Right atrium auricular region (tissue), 2 donors: ENCODE measurements around the gene RFC4. TPM values are rescaled to one million over a fixed set of nuclear protein-coding genes. Genes with fewer than 3 reads are reported as not detected.
A peak's percentile ranks its signal among the peaks of the same experiment; 100 is the strongest.

Experiments used
- DNase-seq: peaks from one replicate; pipeline ENCODE4 v3.0.0-alpha.2; 2019; ENCODE audit warnings: low spot score
- H3K27ac ChIP-seq, 2 donors: fragments of 200-600 bp; sonication (generic); 1 replicate in 1 of 2; 2 replicates in 1 of 2; pipeline ENCODE4 v1.5.1; 2016 to 2019
- H3K27me3 ChIP-seq, 2 donors: fragments of 200-600 bp; sonication (generic); one replicate each; pipeline versions ENCODE4 v1.5.1 to v1.6.0; 2017 to 2019
- H3K36me3 ChIP-seq: fragments of 200-600 bp; sonication (generic); one replicate; pipeline ENCODE4 v1.5.1; 2016
- H3K4me1 ChIP-seq, 2 donors: fragments of 200-600 bp; sonication (generic); one replicate each; pipeline versions ENCODE4 v1.5.1 to v1.6.0; 2017 to 2019
- H3K4me3 ChIP-seq, 2 donors: fragments of 200-600 bp; sonication (generic); 1 replicate in 1 of 2; 2 replicates in 1 of 2; pipeline ENCODE4 v1.5.1; 2017 to 2019; ENCODE audit warnings: mild to moderate bottlenecking in 1 of 2, moderate library complexity in 1 of 2
- H3K9me3 ChIP-seq, 2 donors: fragments of 200-600 bp; sonication (generic); one replicate each; pipeline ENCODE4 v1.5.1; 2019
- CTCF ChIP-seq, 2 donors: fragments of 200-600 bp; sonication (generic); IDR thresholded peaks; one replicate each; pipeline ENCODE4 v1.5.1; 2019; ENCODE audit warnings: antibody characterized with exemption in 2 of 2
- total RNA-seq, 2 donors: library from RNA; depleted of rRNA; stranded (reverse); fragments of >200 nt; gene quantifications; one replicate each; pipeline ENCODE4 v1.1.0, GENCODE V29; 2016

Gene RFC4
- total RNA-seq, 2 donors from 2014 or later = 7.2 to 8.9 TPM

GRCh38 chr3:186839874-186840641, 33.8 kb upstream of the RFC4 start:
- Histone ChIP-seq H3K4me3 (no peak overlapping the region), H3K27me3 (no peaks in the 10 kb centered on the region), H3K36me3 (no peaks in the 10 kb centered on the region), H3K9me3 (no peaks in the 10 kb centered on the region), H3K4me1 (no peaks in the 10 kb centered on the region), H3K27ac (no peak overlapping the region)
- peak; percentile 26 for DNase-seq
- no peak for TF ChIP-seq CTCF (IDR thresholded peaks at IDR 0.05)

- Histone ChIP-seq H3K27me3 (peaks cover 6 to 12% of the 10 kb centered on the region in 2 donors), H3K27ac (no peak overlapping the region), H3K9me3 (no peaks in the 10 kb centered on the region), H3K36me3 (no peaks in the 10 kb centered on the region), H3K4me3 (no peak overlapping the region), H3K4me1 (peaks cover 0 to 5% of the 10 kb centered on the region in 2 donors)
- TF ChIP-seq CTCF (IDR thresholded peaks at IDR 0.05) = no peak
- no peak for DNase-seq
Observed at GRCh38 chr3:186832276-186832675, 26.0 kb upstream of the RFC4 start.

- Histone ChIP-seq H3K36me3 (no peaks in the 10 kb centered on the region), H3K4me1 (peaks cover 0 to 7% of the 10 kb centered on the region in 2 donors), H3K9me3 (no peaks in the 10 kb centered on the region), H3K27ac (no peak overlapping the region), H3K27me3 (peaks cover 6 to 12% of the 10 kb centered on the region in 2 donors), H3K4me3 (no peak overlapping the region)
- TF ChIP-seq CTCF (IDR thresholded peaks at IDR 0.05) = no peak
- DNase-seq = no peak
Observed at GRCh38 chr3:186831798-186832197, 25.5 kb upstream of the RFC4 start.

- no peak for TF ChIP-seq CTCF (IDR thresholded peaks at IDR 0.05)
- Histone ChIP-seq H3K4me1 (peaks cover 0 to 25% of the 10 kb centered on the region in 2 donors), H3K36me3 (no peaks in the 10 kb centered on the region), H3K27ac (no peak overlapping the region), H3K27me3 (peaks cover 6 to 12% of the 10 kb centered on the region in 2 donors), H3K9me3 (no peaks in the 10 kb centered on the region), H3K4me3 (no peak overlapping the region)
- DNase-seq = no peak
Observed at GRCh38 chr3:186828340-186828739, 22.1 kb upstream of the RFC4 start.

- H3K9me3 ChIP-seq = no peaks in the 10 kb centered on the region
- TF ChIP-seq CTCF (IDR thresholded peaks at IDR 0.05) = no peak
- no peaks in the 10 kb centered on the region for H3K36me3 ChIP-seq
- peaks cover 6 to 12% of the 10 kb centered on the region in 2 donors for H3K27me3 ChIP-seq
- H3K4me3 ChIP-seq = peak overlapping the region; percentile 53 to 73
- peak overlapping the region; percentile 62 to 71 for H3K27ac ChIP-seq
- peaks cover 0 to 25% of the 10 kb centered on the region in 2 donors for H3K4me1 ChIP-seq
- DNase-seq = no peak
Observed at GRCh38 chr3:186826976-186827857, 20.9 kb upstream of the RFC4 start.
